Amygdala (tissue), 56 donors: ENCODE measurements around the gene OR5AN1.
"Not testable (repeated sequence)": the region's sequence is repeated elsewhere in the genome, so short reads cannot be mapped to it uniquely, and the experiment has no call there.

Source experiments
- DNase-seq, 56 donors: peaks; one replicate each; lab custom pipeline; 2025; lab: John Stamatoyannopoulos, UW

The OR5AN1 gene

GRCh38 chr11:59358595-59358994 is at the start of gene OR5AN1:
Gene OR5AN1 (plus strand): TSS chr11:59358895. CDS start chr11:59364459, 5,564 bp downstream.
- DNase-seq: no peak

- DNase-seq: no peak
Measured at GRCh38 chr11:59335001-59335400, 23.7 kb upstream of the OR5AN1 start.

- no peak for DNase-seq
Measured at GRCh38 chr11:59336176-59336575, 22.5 kb upstream of the OR5AN1 start.

- no peak for DNase-seq
Measured at GRCh38 chr11:59336931-59337330, 21.8 kb upstream of the OR5AN1 start.

- not testable (repeated sequence) for DNase-seq
Measured at GRCh38 chr11:59349657-59350056, 9.0 kb upstream of the OR5AN1 start.

GRCh38 chr11:59355226-59355625 is 3.5 kb upstream of the OR5AN1 start:
- no peak for DNase-seq

GRCh38 chr11:59356561-59356960 is 2.1 kb upstream of the OR5AN1 start:
- no peak for DNase-seq

GRCh38 chr11:59358020-59358419 is 675 bp upstream of the OR5AN1 start:
- no peak for DNase-seq

GRCh38 chr11:59365232-59366018 is 6.7 kb downstream of the OR5AN1 start:
- DNase-seq: no peak

GRCh38 chr11:59368238-59369022 is 9.7 kb downstream of the OR5AN1 start:
- peak in 1 of 56 donors; percentile 12 for DNase-seq

- DNase-seq: not testable (repeated sequence)
Measured at GRCh38 chr11:59372324-59372723, 13.6 kb downstream of the OR5AN1 start.

GRCh38 chr11:59380263-59381059 is 21.8 kb downstream of the OR5AN1 start:
- DNase-seq: no peak

GRCh38 chr11:59394186-59394585 is 35.5 kb downstream of the OR5AN1 start:
- no peak for DNase-seq

- DNase-seq: no peak
Measured at GRCh38 chr11:59400461-59401261, 42.0 kb downstream of the OR5AN1 start.

GRCh38 chr11:59401262-59401552 is 42.5 kb downstream of the OR5AN1 start:
- DNase-seq: no peak

GRCh38 chr11:59403546-59403945 is 44.9 kb downstream of the OR5AN1 start:
- no peak for DNase-seq

- DNase-seq: no peak
Measured at GRCh38 chr11:59413646-59414045, 55.0 kb downstream of the OR5AN1 start.

- no peak for DNase-seq
Measured at GRCh38 chr11:59415111-59415510, 56.4 kb downstream of the OR5AN1 start.

- no peak for DNase-seq
Measured at GRCh38 chr11:59416613-59417012, 57.9 kb downstream of the OR5AN1 start.

- DNase-seq: no peak
Measured at GRCh38 chr11:59417023-59417422, 58.3 kb downstream of the OR5AN1 start.
